ENCODE results near the gene ABCA1.

- no peak for TF ChIP-seq CTCF (conservative IDR thresholded peaks at IDR 0.05; ENCODE audit: low read depth, low read length)
- TF ChIP-seq RCOR1 (IDR thresholded peaks at IDR 0.05; ENCODE audit: insufficient replicate concordance, low read length): no peak
- no peak for TF ChIP-seq MXI1 (IDR thresholded peaks at IDR 0.05; ENCODE audit: borderline replicate concordance, low read depth, low read length)
- TF ChIP-seq USF2 (IDR thresholded peaks at IDR 0.05; ENCODE audit: low read depth, low read length): no peak
- TF ChIP-seq POLR2A (IDR thresholded peaks at IDR 0.05; ENCODE audit: low read depth, low read length): no peak
- no peak for TF ChIP-seq RAD21 (IDR thresholded peaks at IDR 0.05; ENCODE audit: low read length)
- no peak for TF ChIP-seq CEBPB (IDR thresholded peaks at IDR 0.05; ENCODE audit: low read depth, low read length)
Observed at GRCh38 chr9:104769655-104770054, 158.3 kb downstream of the ABCA1 start.
